ENCODE measurements around the gene CDH12. TPM values are rescaled to one million over a fixed set of nuclear protein-coding genes. Genes with fewer than 3 reads are reported as not detected.
"Not testable (repeated sequence)": the region's sequence is repeated elsewhere in the genome, so short reads cannot be mapped to it uniquely, and the experiment has no call there.

CDH12 gene
- total RNA-seq, 1 donor from 2014 or later = 0.11 TPM

DNA sequence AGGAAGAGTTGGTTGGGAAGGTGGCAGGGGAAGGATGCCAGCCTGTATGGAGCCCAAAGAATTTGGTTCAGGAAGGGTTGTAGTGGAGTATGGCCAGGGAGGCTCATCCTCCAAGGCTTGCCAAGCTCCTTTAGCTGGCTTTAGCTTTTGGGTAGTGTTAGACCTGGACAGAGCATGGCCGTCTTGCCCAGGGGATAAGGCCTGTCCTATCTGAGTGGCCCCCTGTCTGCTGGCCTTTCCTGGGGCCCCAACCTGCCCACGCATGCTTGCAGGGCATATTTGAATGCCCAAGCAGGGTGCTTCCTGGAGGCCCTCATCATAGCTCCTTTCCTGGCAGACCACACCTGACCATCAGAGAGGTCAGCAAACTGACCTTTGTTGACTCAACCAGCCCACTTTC is 227.7 kb downstream of the CDH12 start:
- intact Hi-C loops (cut with DNase I) = no loop called here
- H3K9me3 ChIP-seq = no peaks in the 10 kb centered on the region
- H3K4me3 ChIP-seq = no peak overlapping the region
- TF ChIP-seq, protein P1, sequence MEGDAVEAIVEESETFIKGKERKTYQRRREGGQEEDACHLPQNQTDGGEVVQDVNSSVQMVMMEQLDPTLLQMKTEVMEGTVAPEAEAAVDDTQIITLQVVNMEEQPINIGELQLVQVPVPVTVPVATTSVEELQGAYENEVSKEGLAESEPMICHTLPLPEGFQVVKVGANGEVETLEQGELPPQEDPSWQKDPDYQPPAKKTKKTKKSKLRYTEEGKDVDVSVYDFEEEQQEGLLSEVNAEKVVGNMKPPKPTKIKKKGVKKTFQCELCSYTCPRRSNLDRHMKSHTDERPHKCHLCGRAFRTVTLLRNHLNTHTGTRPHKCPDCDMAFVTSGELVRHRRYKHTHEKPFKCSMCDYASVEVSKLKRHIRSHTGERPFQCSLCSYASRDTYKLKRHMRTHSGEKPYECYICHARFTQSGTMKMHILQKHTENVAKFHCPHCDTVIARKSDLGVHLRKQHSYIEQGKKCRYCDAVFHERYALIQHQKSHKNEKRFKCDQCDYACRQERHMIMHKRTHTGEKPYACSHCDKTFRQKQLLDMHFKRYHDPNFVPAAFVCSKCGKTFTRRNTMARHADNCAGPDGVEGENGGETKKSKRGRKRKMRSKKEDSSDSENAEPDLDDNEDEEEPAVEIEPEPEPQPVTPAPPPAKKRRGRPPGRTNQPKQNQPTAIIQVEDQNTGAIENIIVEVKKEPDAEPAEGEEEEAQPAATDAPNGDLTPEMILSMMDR (IDR thresholded peaks at IDR 0.05) = no peak
- no peak for DNase-seq (ENCODE audit: low spot score in 2 of 2)
- no peak overlapping the region for H3K27ac ChIP-seq
- H3K36me3 ChIP-seq = no peaks in the 10 kb centered on the region
- no peaks in the 10 kb centered on the region for H3K4me1 ChIP-seq
- H3K27me3 ChIP-seq = no peaks in the 10 kb centered on the region

DNA sequence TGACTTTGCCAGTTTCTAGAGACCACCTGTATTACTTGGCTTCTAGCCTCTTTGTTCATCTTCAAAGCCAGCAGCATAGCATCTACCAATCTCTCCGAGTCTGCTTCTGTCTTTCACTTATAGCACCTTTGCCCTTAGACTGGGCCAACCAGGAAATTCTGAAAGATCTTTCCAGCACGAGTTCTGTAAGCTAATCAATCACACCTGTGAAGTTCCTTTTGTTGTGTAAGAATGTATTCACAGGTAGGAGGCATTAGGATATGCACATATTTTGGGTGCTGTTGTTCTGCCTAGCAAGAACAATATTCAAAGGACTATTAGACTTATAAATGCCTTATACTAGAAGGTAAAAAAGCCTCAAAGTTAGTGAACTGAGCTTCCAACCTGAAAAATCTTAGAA is 232.1 kb downstream of the CDH12 start:
- no peaks in the 10 kb centered on the region for H3K27me3 ChIP-seq
- no peaks in the 10 kb centered on the region for H3K36me3 ChIP-seq
- H3K9me3 ChIP-seq = no peaks in the 10 kb centered on the region
- H3K4me3 ChIP-seq = no peak overlapping the region
- H3K27ac ChIP-seq = no peak overlapping the region
- intact Hi-C loops (cut with DNase I) = no loop called here
- no peak for DNase-seq (ENCODE audit: low spot score in 2 of 2)
- TF ChIP-seq, protein P1 (IDR thresholded peaks at IDR 0.05) = no peak
- H3K4me1 ChIP-seq = no peaks in the 10 kb centered on the region

DNA sequence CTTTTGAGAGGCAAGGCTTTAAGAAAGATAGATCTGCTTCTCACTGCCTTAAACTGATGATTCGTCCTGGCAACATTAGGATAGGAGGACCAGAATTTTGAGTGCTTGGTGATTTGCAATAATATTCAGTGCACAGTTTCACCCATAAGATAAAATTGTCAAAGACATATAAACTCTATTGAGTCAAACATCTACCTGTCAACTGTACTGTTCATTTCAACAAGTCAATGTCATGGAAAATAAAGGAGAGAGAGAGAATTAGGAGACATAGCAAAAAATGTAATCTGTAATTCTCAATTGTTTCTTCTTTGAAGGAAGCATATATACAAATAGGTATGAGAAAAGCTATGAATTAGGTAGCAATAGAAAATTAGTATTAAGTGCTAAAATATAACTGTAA is 237.2 kb downstream of the CDH12 start:
- Histone ChIP-seq H3K4me3 (no peak overlapping the region), H3K4me1 (no peaks in the 10 kb centered on the region), H3K36me3 (no peaks in the 10 kb centered on the region), H3K9me3 (no peaks in the 10 kb centered on the region), H3K27ac (no peak overlapping the region), H3K27me3 (no peaks in the 10 kb centered on the region)
- TF ChIP-seq, protein P1 (IDR thresholded peaks at IDR 0.05) = no peak
- intact Hi-C loops (cut with DNase I) = no loop called here
- DNase-seq (ENCODE audit: low spot score in 2 of 2) = no peak

DNA sequence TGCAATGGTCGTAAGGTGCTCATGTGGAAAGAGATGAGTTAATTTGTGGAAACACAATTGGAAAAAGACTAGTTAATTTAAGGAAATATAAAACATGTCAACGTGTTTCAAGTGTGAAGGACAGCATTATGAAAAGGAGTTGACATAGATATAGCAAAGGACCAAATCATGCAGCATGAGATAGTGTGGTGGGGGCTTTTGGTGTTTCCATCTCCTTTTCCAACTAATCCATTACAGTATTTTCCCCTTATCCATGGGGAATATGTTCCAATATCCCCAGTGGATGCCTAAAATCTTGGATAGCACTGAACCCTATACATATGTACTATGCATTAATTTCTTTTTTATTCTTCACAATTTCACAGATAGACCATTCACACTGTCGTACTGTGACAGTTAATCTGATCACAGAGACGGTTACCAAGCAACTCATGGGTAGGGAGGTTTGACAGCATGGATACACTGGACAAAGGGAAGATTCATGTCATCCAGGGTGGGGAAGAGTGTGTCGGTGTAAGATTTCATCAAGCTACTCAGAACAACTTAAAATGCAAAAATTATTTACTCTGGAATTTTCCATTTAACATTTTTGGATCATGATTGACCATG is 238.6 kb downstream of the CDH12 start:
- H3K27ac ChIP-seq = no peak overlapping the region
- intact Hi-C loops (cut with DNase I) = no loop called here
- no peak for DNase-seq (ENCODE audit: low spot score in 2 of 2)

DNA sequence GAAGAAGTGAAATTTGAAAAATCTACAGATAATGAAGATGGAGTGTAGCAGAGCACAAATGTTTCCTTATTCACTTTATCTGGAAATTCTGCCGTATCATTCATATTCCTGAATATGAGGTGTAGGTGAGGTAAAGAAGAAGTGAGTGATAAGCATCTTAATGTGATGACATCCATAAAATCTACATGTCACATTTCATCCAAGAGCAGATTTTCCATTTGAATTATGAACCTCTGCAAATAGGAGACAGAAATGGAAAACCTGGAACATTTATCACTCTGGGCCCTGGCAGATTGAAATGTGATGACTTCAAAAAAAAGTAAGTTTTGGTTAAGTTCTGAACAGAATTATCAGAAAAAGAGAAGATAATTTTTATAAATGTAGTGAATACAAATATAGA is 240.2 kb downstream of the CDH12 start:
- H3K4me3 ChIP-seq = no peak overlapping the region
- intact Hi-C loops (cut with DNase I) = no loop called here
- H3K36me3 ChIP-seq = no peaks in the 10 kb centered on the region
- no peak for DNase-seq (ENCODE audit: low spot score in 2 of 2)
- TF ChIP-seq, protein P1 (IDR thresholded peaks at IDR 0.05) = no peak
- no peaks in the 10 kb centered on the region for H3K27me3 ChIP-seq
- no peaks in the 10 kb centered on the region for H3K4me1 ChIP-seq
- no peak overlapping the region for H3K27ac ChIP-seq
- H3K9me3 ChIP-seq = no peaks in the 10 kb centered on the region

More for the DNA sequence above, 238.6 kb downstream of the CDH12 start:
- Histone ChIP-seq H3K27me3 (no peaks in the 10 kb centered on the region), H3K36me3 (no peaks in the 10 kb centered on the region), H3K9me3 (no peaks in the 10 kb centered on the region), H3K4me3 (no peak overlapping the region), H3K4me1 (no peaks in the 10 kb centered on the region)
- TF ChIP-seq, protein P1 (IDR thresholded peaks at IDR 0.05) = no peak

DNA sequence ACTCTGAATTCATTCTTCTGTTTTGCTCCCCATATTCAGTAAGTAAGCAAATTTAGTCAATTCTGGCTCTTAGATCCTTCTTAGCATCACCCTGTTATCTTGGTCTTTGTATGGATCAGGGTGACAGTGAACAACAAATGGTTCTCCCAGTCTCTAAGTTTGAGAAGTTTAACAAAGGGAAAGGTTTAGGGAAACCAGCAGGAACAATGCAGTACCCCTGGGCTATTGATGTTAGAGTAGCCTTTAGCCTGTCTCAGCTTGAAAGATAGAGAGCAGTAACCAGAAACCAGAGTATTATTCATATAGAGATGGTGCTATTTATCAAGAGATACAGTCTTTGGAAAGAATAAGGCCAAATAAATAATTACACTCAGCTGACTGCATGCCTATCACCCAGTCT is 241.8 kb downstream of the CDH12 start:
- DNase-seq (ENCODE audit: low spot score in 2 of 2) = no peak
- Histone ChIP-seq H3K27me3 (no peaks in the 10 kb centered on the region), H3K36me3 (no peaks in the 10 kb centered on the region), H3K27ac (no peak overlapping the region), H3K4me3 (no peak overlapping the region), H3K9me3 (no peaks in the 10 kb centered on the region), H3K4me1 (no peaks in the 10 kb centered on the region)
- intact Hi-C loops (cut with DNase I) = no loop called here
- TF ChIP-seq, protein P1 (IDR thresholded peaks at IDR 0.05) = no peak

DNA sequence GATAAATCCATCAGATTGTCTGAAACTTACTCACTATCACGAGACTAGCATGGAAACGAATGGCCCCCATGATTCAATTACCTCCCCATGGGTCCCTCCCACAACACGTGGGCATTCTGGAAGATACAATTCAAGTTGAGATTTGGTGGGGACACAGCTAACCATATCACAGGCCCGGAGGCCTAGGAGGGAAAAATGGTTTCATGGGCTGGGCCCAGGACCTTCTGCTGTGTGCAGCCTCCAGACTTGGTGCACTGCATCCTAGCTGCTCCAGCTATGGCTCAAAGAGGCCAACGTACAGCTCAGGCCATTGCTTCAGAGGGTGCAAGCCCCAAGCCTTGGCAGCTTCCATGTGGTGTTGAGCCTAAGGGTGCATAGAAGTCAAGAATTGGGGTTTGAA is 245.6 kb downstream of the CDH12 start:
- H3K27me3 ChIP-seq; H3K36me3 ChIP-seq; H3K4me3 ChIP-seq; H3K9me3 ChIP-seq; H3K27ac ChIP-seq; intact Hi-C loops (cut with DNase I); DNase-seq (ENCODE audit: low spot score in 2 of 2); H3K4me1 ChIP-seq: not testable (repeated sequence)

Measured in ascending aorta (tissue), 2 donors.